ENCODE results near the gene TM4SF5. TPM values are rescaled to one million over a fixed set of nuclear protein-coding genes. Genes with fewer than 3 reads are reported as not detected.
"Not testable (repeated sequence)": the region's sequence is repeated elsewhere in the genome, so short reads cannot be mapped to it uniquely, and the experiment has no call there.

The TM4SF5 gene
- total RNA-seq, 1 donor from 2014 or later: 79.0 TPM

GRCh38 chr17:4823373-4824089 is 51.8 kb downstream of the TM4SF5 start:
- ATAC-seq (no peak), DNase-seq (ENCODE audit: low spot score) (no peak)

GRCh38 chr17:4827399-4827798 is 55.7 kb downstream of the TM4SF5 start:
- ATAC-seq (no peak), DNase-seq (ENCODE audit: low spot score) (no peak)

GRCh38 chr17:4832829-4833177 is 61.1 kb downstream of the TM4SF5 start:
- DNase-seq (ENCODE audit: low spot score); ATAC-seq: not testable (repeated sequence)

Other genes starting within 250 kb of the TM4SF5 start
- gene MYBBP1A, start 216.5 kb upstream of the TM4SF5 start, total RNA-seq: 18.5 TPM
- gene GGT6, start 211.3 kb upstream of the TM4SF5 start, total RNA-seq: 0.35 TPM
- gene SMTNL2, start 187.4 kb upstream of the TM4SF5 start, total RNA-seq: not detected
- 0.70 TPM for gene ALOX15, start 130.2 kb upstream of the TM4SF5 start, total RNA-seq
- gene PELP1, start 67.7 kb upstream of the TM4SF5 start, total RNA-seq: 17.5 TPM
- gene ARRB2, start 61.3 kb upstream of the TM4SF5 start, total RNA-seq: 26.2 TPM
- gene MED11, start 40.5 kb upstream of the TM4SF5 start, total RNA-seq: 13.3 TPM
- 0.63 TPM for gene ZMYND15, start 32.1 kb upstream of the TM4SF5 start, total RNA-seq
- 14.5 TPM for gene CXCL16, start 32.0 kb upstream of the TM4SF5 start, total RNA-seq
- 8.2 TPM for gene VMO1, start 14.5 kb downstream of the TM4SF5 start, total RNA-seq
- 28.0 TPM for gene GLTPD2, start 17.1 kb downstream of the TM4SF5 start, total RNA-seq
- gene PSMB6, start 24.3 kb downstream of the TM4SF5 start, total RNA-seq: 79.1 TPM
- gene PLD2, start 35.3 kb downstream of the TM4SF5 start, total RNA-seq: 8.5 TPM
- 34.1 TPM for gene MINK1, start 61.5 kb downstream of the TM4SF5 start, total RNA-seq
- 4.1 TPM for gene C17orf107, start 127.7 kb downstream of the TM4SF5 start, total RNA-seq
- gene CHRNE, start 131.2 kb downstream of the TM4SF5 start, total RNA-seq: 3.1 TPM
- not detected for gene GP1BA, start 160.4 kb downstream of the TM4SF5 start, total RNA-seq
- 44.7 TPM for gene SLC25A11, start 168.2 kb downstream of the TM4SF5 start, total RNA-seq
- 78.9 TPM for gene RNF167, start 168.4 kb downstream of the TM4SF5 start, total RNA-seq
- gene PFN1, start 176.6 kb downstream of the TM4SF5 start, total RNA-seq: 254 TPM
- 52.7 TPM for gene ENO3, start 179.2 kb downstream of the TM4SF5 start, total RNA-seq
- gene SPAG7, start 195.9 kb downstream of the TM4SF5 start, total RNA-seq: 20.3 TPM
- gene CAMTA2, start 215.8 kb downstream of the TM4SF5 start, total RNA-seq: 17.7 TPM
- 0.88 TPM for gene INCA1, start 225.6 kb downstream of the TM4SF5 start, total RNA-seq
- 126 TPM for gene KIF1C, start 226.1 kb downstream of the TM4SF5 start, total RNA-seq

Measured in left lobe of liver (tissue), 2 donors.